ENCODE data around the gene KCP. TPM values are rescaled to one million over a fixed set of nuclear protein-coding genes. Genes with fewer than 3 reads are reported as not detected.

The KCP gene
- total RNA-seq, 4 donors from 2014 or later, result 0.18 to 3.5 TPM; not detected in 2

- Histone ChIP-seq H3K4me1 (peaks cover 9 to 10% of the 10 kb centered on the region in 2 donors), H3K9me3 (no peaks in the 10 kb centered on the region), H3K36me3 (no peaks in the 10 kb centered on the region), H3K27ac (peak overlapping the region; percentile 92 to 94), H3K27me3 (no peaks in the 10 kb centered on the region), H3K4me3 (peak overlapping the region; percentile 57 to 70)
- peak; percentile 59 to 64 for DNase-seq
- intact Hi-C loops (cut with DNase I; ENCODE audit: low total_unique reads), result no loop called here
- no peak for TF ChIP-seq CTCF (IDR thresholded peaks at IDR 0.05)
- TF ChIP-seq POLR2A (IDR thresholded peaks at IDR 0.05), result no peak
These were observed 78.3 kb downstream of the KCP start for GRCh38 chr7:128831994-128832879.

GRCh38 chr7:128831178-128831993 is 79.1 kb downstream of the KCP start:
- Histone ChIP-seq H3K9me3 (no peaks in the 10 kb centered on the region), H3K4me1 (peaks cover 4 to 9% of the 10 kb centered on the region in 2 donors), H3K4me3 (peak overlapping the region; percentile 57 to 70), H3K27ac (peak overlapping the region; percentile 92 to 94), H3K36me3 (no peaks in the 10 kb centered on the region), H3K27me3 (no peaks in the 10 kb centered on the region)
- peak; percentile 69 to 78 for DNase-seq
- intact Hi-C loops (cut with DNase I; ENCODE audit: low total_unique reads), result no loop called here
- TF ChIP-seq POLR2A (IDR thresholded peaks at IDR 0.05) (peak in 1 of 2 donors; percentile 39), CTCF (IDR thresholded peaks at IDR 0.05) (no peak)

DNA sequence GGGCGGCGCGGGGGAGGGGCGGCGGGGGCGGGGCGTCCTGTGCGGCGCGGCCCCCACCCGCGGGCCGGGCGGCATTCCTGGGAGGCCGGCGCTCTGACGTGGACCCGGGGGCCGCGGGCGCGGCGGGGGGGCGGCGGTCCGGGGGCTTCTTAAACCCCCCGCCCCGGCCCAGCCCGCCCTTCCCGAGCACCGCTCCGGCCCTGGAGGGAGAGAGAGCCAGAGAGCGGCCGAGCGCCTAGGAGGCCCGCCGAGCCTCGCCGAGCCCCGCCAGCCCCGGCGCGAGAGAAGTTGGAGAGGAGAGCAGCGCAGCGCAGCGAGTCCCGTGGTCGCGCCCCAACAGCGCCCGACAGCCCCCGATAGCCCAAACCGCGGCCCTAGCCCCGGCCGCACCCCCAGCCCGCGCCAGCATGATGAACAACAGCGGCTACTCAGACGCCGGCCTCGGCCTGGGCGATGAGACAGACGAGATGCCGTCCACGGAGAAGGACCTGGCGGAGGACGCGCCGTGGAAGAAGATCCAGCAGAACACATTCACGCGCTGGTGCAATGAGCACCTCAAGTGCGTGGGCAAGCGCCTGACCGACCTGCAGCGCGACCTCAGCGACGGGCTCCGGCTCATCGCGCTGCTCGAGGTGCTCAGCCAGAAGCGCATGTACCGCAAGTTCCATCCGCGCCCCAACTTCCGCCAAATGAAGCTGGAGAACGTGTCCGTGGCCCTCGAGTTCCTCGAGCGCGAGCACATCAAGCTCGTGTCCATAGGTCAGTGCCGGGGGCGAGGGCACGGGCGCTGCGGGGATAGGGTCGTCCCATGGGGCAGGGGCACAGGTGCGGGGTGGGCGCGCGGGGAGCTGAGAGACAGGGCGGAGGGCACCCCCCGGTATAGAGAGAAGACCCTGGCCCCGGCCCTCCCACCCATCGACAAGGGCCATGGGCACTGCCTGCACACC is 80.0 kb downstream of the KCP start, which contains the start of gene FLNC:
Gene FLNC (plus strand): TSS at position 176 of the 947 bp plus-strand sequence. CDS start 232 bp downstream, at position 408.
- Histone ChIP-seq H3K9me3 (no peaks in the 10 kb centered on the region), H3K4me1 (peaks cover 3% of the 10 kb centered on the region in 2 donors), H3K27me3 (no peaks in the 10 kb centered on the region), H3K27ac (peak within 1 kb of the TSS; percentile 92 to 94), H3K36me3 (no peaks in the 10 kb centered on the region), H3K4me3 (peak within 1 kb of the TSS; percentile 57 to 70)
- DNase-seq, result peak; percentile 71 to 75
- peak; percentile 63 to 65 for TF ChIP-seq POLR2A (IDR thresholded peaks at IDR 0.05)
- no peak for TF ChIP-seq CTCF (IDR thresholded peaks at IDR 0.05)
- intact Hi-C loops (cut with DNase I; ENCODE audit: low total_unique reads), result no loop called here

DNA sequence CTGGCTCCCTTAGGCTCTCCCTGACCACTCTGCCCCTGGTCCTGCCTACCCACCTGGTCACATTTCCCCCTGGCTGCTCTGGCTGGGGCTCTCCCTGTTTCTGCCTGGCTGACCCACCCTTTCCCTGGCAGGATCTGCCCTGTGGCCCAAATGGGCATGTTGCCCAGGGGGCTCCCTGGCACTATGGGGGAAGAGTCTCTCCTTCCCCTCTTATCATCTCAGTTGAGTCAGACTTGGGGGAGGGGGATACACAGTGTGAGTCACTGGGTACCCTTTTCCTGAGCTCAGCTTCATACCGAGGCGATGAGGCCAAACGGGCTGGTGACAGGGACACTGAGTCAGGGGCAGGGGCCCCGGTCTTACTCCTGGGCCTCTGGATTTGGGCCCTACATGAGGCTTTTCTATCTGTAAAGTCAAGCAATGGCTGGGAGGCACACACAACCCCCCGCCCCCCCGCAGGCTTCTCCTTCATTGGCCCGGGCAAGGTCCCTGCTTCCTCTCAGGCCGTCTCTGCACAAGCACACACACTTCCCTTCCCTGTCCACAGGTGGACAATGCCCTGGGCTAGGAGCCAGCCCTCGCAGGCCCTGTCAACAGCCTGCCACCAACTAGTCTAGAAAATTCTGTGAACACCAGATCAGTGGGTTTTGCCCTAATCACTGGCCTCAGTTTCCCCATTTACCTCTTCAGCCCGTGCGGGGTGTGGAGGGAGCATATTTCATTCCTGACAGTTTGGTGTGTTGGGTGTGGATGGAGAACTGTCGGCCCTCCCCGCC is 80.9 kb downstream of the KCP start:
- TF ChIP-seq POLR2A (IDR thresholded peaks at IDR 0.05) (no peak), CTCF (IDR thresholded peaks at IDR 0.05) (peak in 1 of 4 experiments; percentile 10)
- DNase-seq, result peak; percentile 55 to 68
- intact Hi-C loops (cut with DNase I; ENCODE audit: low total_unique reads), result no loop called here
- no peaks in the 10 kb centered on the region for H3K36me3 ChIP-seq
- H3K4me1 ChIP-seq, result peaks cover 3% of the 10 kb centered on the region in 2 donors
- no peaks in the 10 kb centered on the region for H3K27me3 ChIP-seq
- peak overlapping the region; percentile 92 to 94 for H3K27ac ChIP-seq
- no peaks in the 10 kb centered on the region for H3K9me3 ChIP-seq
- H3K4me3 ChIP-seq, result peak overlapping the region in 1 of 2 donors; percentile 57

Measured in uterus (tissue), 4 donors.